ENCODE results near the gene PPARGC1A.

The PPARGC1A gene

GRCh38 chr4:23837371-23837770, 52.5 kb downstream of the PPARGC1A start:
- no peak for DNase-seq

GRCh38 chr4:23835774-23836478, 53.9 kb downstream of the PPARGC1A start:
- DNase-seq = no peak

GRCh38 chr4:23828779-23829178, 61.1 kb downstream of the PPARGC1A start:
- DNase-seq = no peak

GRCh38 chr4:23828020-23828715, 61.7 kb downstream of the PPARGC1A start:
- DNase-seq = no peak

GRCh38 chr4:23822181-23822580, 67.7 kb downstream of the PPARGC1A start:
- DNase-seq = no peak

- peak in 1 of 2 experiments; percentile 11 for DNase-seq
Measured at GRCh38 chr4:23819041-23819511, 70.8 kb downstream of the PPARGC1A start.

- peak; percentile 52 to 66 for DNase-seq
Measured at GRCh38 chr4:23818097-23818885, 71.6 kb downstream of the PPARGC1A start.

- DNase-seq = no peak
Measured at GRCh38 chr4:23814996-23815660, 74.7 kb downstream of the PPARGC1A start.

GRCh38 chr4:23814587-23814986, 75.3 kb downstream of the PPARGC1A start:
- no peak for DNase-seq

GRCh38 chr4:23811161-23811560, 78.7 kb downstream of the PPARGC1A start:
- no peak for DNase-seq

- DNase-seq = no peak
Measured at GRCh38 chr4:23805450-23805851, 84.4 kb downstream of the PPARGC1A start.

GRCh38 chr4:23789762-23790161, 100.1 kb downstream of the PPARGC1A start:
- DNase-seq = no peak

- no peak for DNase-seq
Measured at GRCh38 chr4:23788460-23788859, 101.4 kb downstream of the PPARGC1A start.

- no peak for DNase-seq
Measured at GRCh38 chr4:23788027-23788426, 101.8 kb downstream of the PPARGC1A start.

- no peak for DNase-seq
Measured at GRCh38 chr4:23782778-23783437, 106.9 kb downstream of the PPARGC1A start.

- DNase-seq = no peak
Measured at GRCh38 chr4:23779839-23780238, 110.0 kb downstream of the PPARGC1A start.

GRCh38 chr4:23779422-23779821, 110.4 kb downstream of the PPARGC1A start:
- no peak for DNase-seq

- no peak for DNase-seq
Measured at GRCh38 chr4:23775694-23776093, 114.2 kb downstream of the PPARGC1A start.

- DNase-seq = no peak
Measured at GRCh38 chr4:23774909-23775308, 114.9 kb downstream of the PPARGC1A start.

GRCh38 chr4:23773884-23774636, 115.8 kb downstream of the PPARGC1A start:
- no peak for DNase-seq

GRCh38 chr4:23770011-23770410, 119.8 kb downstream of the PPARGC1A start:
- no peak for DNase-seq

- no peak for DNase-seq
Measured at GRCh38 chr4:23769406-23769805, 120.4 kb downstream of the PPARGC1A start.
